NOMO-1 treated with DMSO at 0.1 percent for 48 hours (cell line): ENCODE data around the gene RGL2.

Experiments used
- DNase-seq: peaks from one replicate; lab custom pipeline; 2025; ENCODE audit not compliant: unreplicated experiment; lab: John Stamatoyannopoulos, UW

RGL2 gene

DNA sequence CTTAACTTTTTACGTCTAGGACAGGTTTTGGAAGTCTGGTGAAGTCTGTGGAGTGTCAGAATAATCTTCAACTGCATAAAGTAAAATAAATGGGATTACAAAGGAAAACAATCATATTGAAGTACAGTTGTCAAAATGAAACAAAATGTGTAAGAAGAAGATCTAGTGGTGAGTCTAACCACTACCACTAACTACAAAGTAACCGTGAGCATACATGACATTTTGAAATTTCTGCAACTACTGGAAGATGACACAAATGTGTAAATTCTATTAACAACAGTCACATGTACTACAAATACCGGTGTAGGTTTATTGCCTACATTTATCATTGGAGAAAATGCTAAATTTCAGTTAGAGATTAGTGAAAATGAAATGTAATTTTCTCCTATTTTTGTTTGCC is 56.8 kb downstream of the RGL2 start:
- DNase-seq: peak; percentile 8
